Neural cell (in vitro differentiated cells): ENCODE measurements around the gene IFI27. TPM values are rescaled to one million over a fixed set of nuclear protein-coding genes. Genes with fewer than 3 reads are reported as not detected.

Source experiments
- H2AFZ ChIP-seq: fragments of 200-600, 300-800 bp; sonication (generic), shearing (Covaris generic); 2 replicates; pipeline ENCODE4 v1.6.0; 2014; ENCODE audit warnings: low read depth, mild to moderate bottlenecking, antibody characterized with exemption, low read length, moderate library complexity
- H3F3A ChIP-seq: fragments of 200-600 bp; shearing (Covaris generic); 2 replicates; pipeline ENCODE4 v1.6.1; 2016; ENCODE audit warnings: mild to moderate bottlenecking, moderate library complexity, mixed read lengths, antibody characterized with exemption, low read length; ENCODE audit not compliant: insufficient read depth, poor library complexity, severe bottlenecking
- H3K27ac ChIP-seq: fragments of 200-600, 300-800 bp; sonication (generic), shearing (Covaris generic); 2 replicates; pipeline ENCODE4 v1.5.1; 2014; ENCODE audit warnings: mild to moderate bottlenecking, low read length, moderate library complexity
- H3K27me3 ChIP-seq: fragments of 300-800, 200-600 bp; sonication (generic), shearing (Covaris generic); 2 replicates; pipeline ENCODE4 v1.6.0; 2014; ENCODE audit warnings: mild to moderate bottlenecking, low read depth, low read length, moderate library complexity; ENCODE audit not compliant: insufficient read depth
- H3K36me3 ChIP-seq: fragments of 300-800, 200-600 bp; sonication (generic), shearing (Covaris generic); 2 replicates; pipeline ENCODE4 v1.5.1; 2014; ENCODE audit warnings: mild to moderate bottlenecking, antibody characterized with exemption, low read length, moderate library complexity; ENCODE audit not compliant: insufficient read depth
- H3K4me2 ChIP-seq: fragments of 300-800, 200-600 bp; sonication (generic), shearing (Covaris generic); 2 replicates; pipeline ENCODE4 v1.6.0; 2014; ENCODE audit warnings: mild to moderate bottlenecking, low read length
- H3K4me3 ChIP-seq: fragments of 300-800, 200-600 bp; sonication (generic), shearing (Covaris generic); 2 replicates; pipeline ENCODE4 v1.5.1; 2014; ENCODE audit warnings: mild to moderate bottlenecking, low read length, moderate library complexity
- H3K79me2 ChIP-seq: fragments of 200-600 bp; shearing (Covaris generic); replicated peaks from 2 replicates; pipeline ENCODE4 v1.6.0; 2014; ENCODE audit warnings: mild to moderate bottlenecking, low read length, moderate library complexity; ENCODE audit not compliant: insufficient read depth
- H3K9ac ChIP-seq: fragments of 300-800, 200-600 bp; sonication (generic), shearing (Covaris generic); 2 replicates; pipeline ENCODE4 v1.6.1; 2016; ENCODE audit warnings: mild to moderate bottlenecking, low read length, mixed read lengths
- H3K9me2 ChIP-seq: fragments of 200-600 bp; shearing (Covaris generic); 2 replicates; pipeline ENCODE4 v1.6.1; 2016; ENCODE audit warnings: mild to moderate bottlenecking, low read length, mixed read lengths; ENCODE audit not compliant: insufficient read depth
- H3K9me3 ChIP-seq: fragments of 200-600, 300-800 bp; sonication (generic), shearing (Covaris generic); 2 replicates; pipeline ENCODE4 v1.6.1; 2016; ENCODE audit warnings: mild to moderate bottlenecking, mixed run types, low read length, moderate library complexity, mixed read lengths
- H4K20me1 ChIP-seq: fragments of 200-600 bp; shearing (Covaris generic); 2 replicates; pipeline ENCODE4 v1.6.1; 2016; ENCODE audit warnings: mild to moderate bottlenecking, mixed run types; ENCODE audit not compliant: insufficient read depth
- CTCF ChIP-seq: fragments of 450-650 bp; IDR thresholded peaks from 2 replicates; pipeline ENCODE4 v1.5.1; 2014; ENCODE audit warnings: antibody characterized with exemption, mild to moderate bottlenecking, moderate library complexity; ENCODE audit not compliant: poor library complexity, severe bottlenecking
- EP300 ChIP-seq: fragments of 450-650 bp; conservative IDR thresholded peaks from 2 replicates; pipeline ENCODE4 v1.6.1; 2014; ENCODE audit warnings: antibody characterized with exemption, mild to moderate bottlenecking, moderate library complexity; ENCODE audit not compliant: poor library complexity, severe bottlenecking
- EZH2 ChIP-seq: fragments of 200-600, 300-800 bp; shearing (Covaris generic), sonication (generic); IDR thresholded peaks from 2 replicates; pipeline ENCODE4 v1.6.1; 2014; ENCODE audit warnings: antibody characterized with exemption, low read length, borderline replicate concordance, mild to moderate bottlenecking; ENCODE audit not compliant: insufficient read depth, poor library complexity, severe bottlenecking
- MXI1 ChIP-seq: fragments of 450-650 bp; conservative IDR thresholded peaks from 2 replicates; pipeline ENCODE4 v1.6.1; 2014; ENCODE audit warnings: antibody characterized with exemption, mild to moderate bottlenecking; ENCODE audit not compliant: poor library complexity, severe bottlenecking
- POLR2AphosphoS5 ChIP-seq: IDR thresholded peaks from 2 replicates; pipeline ENCODE4 v1.6.1; 2012
- RAD21 ChIP-seq: fragments of 450-650 bp; conservative IDR thresholded peaks from 2 replicates; pipeline ENCODE4 v1.6.1; 2014; ENCODE audit warnings: antibody characterized with exemption, mild to moderate bottlenecking, moderate library complexity
- SMC3 ChIP-seq: fragments of 450-650 bp; conservative IDR thresholded peaks from 2 replicates; pipeline ENCODE4 v1.6.1; 2014; ENCODE audit warnings: antibody characterized with exemption, mild to moderate bottlenecking, moderate library complexity; ENCODE audit not compliant: poor library complexity
- TAF1 ChIP-seq: IDR thresholded peaks from 2 replicates; pipeline ENCODE4 v1.6.1; 2012; ENCODE audit warnings: low read depth
- polyA minus RNA-seq: library from RNA; depleted of rRNA, polyadenylated mRNA; stranded (reverse); fragments of >200 nt; gene quantifications from 2 replicates; pipeline ENCODE4 v1.2.3, GENCODE V29; 2014
- polyA plus RNA-seq: library from polyadenylated mRNA; depleted of rRNA; stranded (reverse); fragments of >200 nt; gene quantifications from 2 replicates; pipeline ENCODE4 v1.2.3, GENCODE V29; 2014
- TF ChIP-seq, protein P1 (sequence below): IDR thresholded peaks from 2 replicates; pipeline ENCODE4 v1.6.1; 2012; ENCODE audit warnings: borderline replicate concordance

The IFI27 gene
- polyA plus RNA-seq (2.2 and 5.6 TPM in 2 replicates), polyA minus RNA-seq (0.35 and 2.2 TPM in 2 replicates)

DNA sequence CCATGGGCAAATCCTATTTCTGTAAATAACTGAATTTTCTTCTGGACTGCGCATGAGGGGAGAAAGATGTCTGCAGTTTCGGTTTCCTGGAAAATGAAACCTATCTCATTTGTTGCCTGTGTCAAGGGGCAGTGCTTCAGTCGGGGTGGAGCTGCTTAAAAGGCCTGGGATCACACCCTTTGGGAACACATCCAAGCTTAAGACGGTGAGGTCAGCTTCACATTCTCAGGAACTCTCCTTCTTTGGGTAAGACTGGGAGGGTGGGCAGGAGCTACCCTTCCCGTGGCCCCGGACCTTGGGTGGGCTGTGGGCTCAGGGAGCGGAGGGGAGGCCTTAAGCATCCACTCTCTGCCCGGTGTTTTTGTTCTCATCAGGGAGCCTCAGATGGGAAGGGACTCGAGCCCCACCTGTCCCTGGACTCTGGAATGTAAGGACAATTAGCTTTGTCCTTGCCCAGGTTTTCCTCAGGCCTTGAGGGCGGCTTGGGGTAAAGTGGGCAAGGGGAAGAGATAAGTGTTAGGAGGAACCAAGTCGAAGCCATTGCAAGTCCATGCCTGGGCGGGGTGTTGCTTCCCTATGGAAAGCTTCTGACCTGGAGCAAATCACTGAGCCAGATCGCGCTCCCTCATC is at the start of gene IFI27:
Gene IFI27 (plus strand): TSS at position 185 of the 630 bp plus-strand sequence.
- H4K20me1 ChIP-seq, result no peaks in the 10 kb centered on the region
- no peak within 1 kb of the TSS for H3K4me3 ChIP-seq
- H3F3A ChIP-seq, result no peaks in the 10 kb centered on the region
- H3K27me3 ChIP-seq, result no peaks in the 10 kb centered on the region
- no peak within 1 kb of the TSS for H3K9ac ChIP-seq
- no peak within 1 kb of the TSS for H2AFZ ChIP-seq
- TF ChIP-seq MXI1 (no peak), TAF1 (no peak), CTCF (no peak), POLR2AphosphoS5 (no peak), RAD21 (no peak), EZH2 (no peak), SMC3 (no peak), EP300 (no peak)
- TF ChIP-seq, protein P1, sequence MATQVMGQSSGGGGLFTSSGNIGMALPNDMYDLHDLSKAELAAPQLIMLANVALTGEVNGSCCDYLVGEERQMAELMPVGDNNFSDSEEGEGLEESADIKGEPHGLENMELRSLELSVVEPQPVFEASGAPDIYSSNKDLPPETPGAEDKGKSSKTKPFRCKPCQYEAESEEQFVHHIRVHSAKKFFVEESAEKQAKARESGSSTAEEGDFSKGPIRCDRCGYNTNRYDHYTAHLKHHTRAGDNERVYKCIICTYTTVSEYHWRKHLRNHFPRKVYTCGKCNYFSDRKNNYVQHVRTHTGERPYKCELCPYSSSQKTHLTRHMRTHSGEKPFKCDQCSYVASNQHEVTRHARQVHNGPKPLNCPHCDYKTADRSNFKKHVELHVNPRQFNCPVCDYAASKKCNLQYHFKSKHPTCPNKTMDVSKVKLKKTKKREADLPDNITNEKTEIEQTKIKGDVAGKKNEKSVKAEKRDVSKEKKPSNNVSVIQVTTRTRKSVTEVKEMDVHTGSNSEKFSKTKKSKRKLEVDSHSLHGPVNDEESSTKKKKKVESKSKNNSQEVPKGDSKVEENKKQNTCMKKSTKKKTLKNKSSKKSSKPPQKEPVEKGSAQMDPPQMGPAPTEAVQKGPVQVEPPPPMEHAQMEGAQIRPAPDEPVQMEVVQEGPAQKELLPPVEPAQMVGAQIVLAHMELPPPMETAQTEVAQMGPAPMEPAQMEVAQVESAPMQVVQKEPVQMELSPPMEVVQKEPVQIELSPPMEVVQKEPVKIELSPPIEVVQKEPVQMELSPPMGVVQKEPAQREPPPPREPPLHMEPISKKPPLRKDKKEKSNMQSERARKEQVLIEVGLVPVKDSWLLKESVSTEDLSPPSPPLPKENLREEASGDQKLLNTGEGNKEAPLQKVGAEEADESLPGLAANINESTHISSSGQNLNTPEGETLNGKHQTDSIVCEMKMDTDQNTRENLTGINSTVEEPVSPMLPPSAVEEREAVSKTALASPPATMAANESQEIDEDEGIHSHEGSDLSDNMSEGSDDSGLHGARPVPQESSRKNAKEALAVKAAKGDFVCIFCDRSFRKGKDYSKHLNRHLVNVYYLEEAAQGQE, result no peak
- H3K36me3 ChIP-seq, result no peaks in the 10 kb centered on the region
- H3K4me2 ChIP-seq, result no peak within 1 kb of the TSS
- H3K9me3 ChIP-seq, result no peaks in the 10 kb centered on the region
- H3K9me2 ChIP-seq, result no peaks in the 10 kb centered on the region
- no peaks in the 10 kb centered on the region for H3K79me2 ChIP-seq
- H3K27ac ChIP-seq, result no peak within 1 kb of the TSS

GRCh38 chr14:94062344-94062940 is 48.1 kb upstream of the IFI27 start:
- H3K27ac ChIP-seq, result no peak overlapping the region
- no peaks in the 10 kb centered on the region for H3K27me3 ChIP-seq
- no peak overlapping the region for H3K9ac ChIP-seq
- no peak for TF ChIP-seq TAF1
- no peak for TF ChIP-seq RAD21
- TF ChIP-seq CTCF, result no peak
- TF ChIP-seq, protein P1, result no peak
- TF ChIP-seq EP300, result no peak
- TF ChIP-seq SMC3, result no peak
- TF ChIP-seq EZH2, result no peak
- H3K79me2 ChIP-seq, result peaks cover 29% of the 10 kb centered on the region
- H3K9me3 ChIP-seq, result no peaks in the 10 kb centered on the region
- no peaks in the 10 kb centered on the region for H4K20me1 ChIP-seq
- no peak overlapping the region for H3K4me2 ChIP-seq
- H3F3A ChIP-seq, result no peaks in the 10 kb centered on the region
- H3K9me2 ChIP-seq, result no peaks in the 10 kb centered on the region
- H3K4me3 ChIP-seq, result no peak overlapping the region
- no peak overlapping the region for H2AFZ ChIP-seq
- H3K36me3 ChIP-seq, result peaks cover 19% of the 10 kb centered on the region
